HG03139 (cell line): ENCODE results near the gene PIGU.
"Not testable (repeated sequence)": the region's sequence is repeated elsewhere in the genome, so short reads cannot be mapped to it uniquely, and the experiment has no call there.

ENCODE experiments used
- ATAC-seq: cut with Tn5 transposase; IDR thresholded peaks from one replicate; pipeline ENCODE4 v1.9.1; 2021; ENCODE audit not compliant: unreplicated experiment

The PIGU gene, protein sequence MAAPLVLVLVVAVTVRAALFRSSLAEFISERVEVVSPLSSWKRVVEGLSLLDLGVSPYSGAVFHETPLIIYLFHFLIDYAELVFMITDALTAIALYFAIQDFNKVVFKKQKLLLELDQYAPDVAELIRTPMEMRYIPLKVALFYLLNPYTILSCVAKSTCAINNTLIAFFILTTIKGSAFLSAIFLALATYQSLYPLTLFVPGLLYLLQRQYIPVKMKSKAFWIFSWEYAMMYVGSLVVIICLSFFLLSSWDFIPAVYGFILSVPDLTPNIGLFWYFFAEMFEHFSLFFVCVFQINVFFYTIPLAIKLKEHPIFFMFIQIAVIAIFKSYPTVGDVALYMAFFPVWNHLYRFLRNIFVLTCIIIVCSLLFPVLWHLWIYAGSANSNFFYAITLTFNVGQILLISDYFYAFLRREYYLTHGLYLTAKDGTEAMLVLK

DNA sequence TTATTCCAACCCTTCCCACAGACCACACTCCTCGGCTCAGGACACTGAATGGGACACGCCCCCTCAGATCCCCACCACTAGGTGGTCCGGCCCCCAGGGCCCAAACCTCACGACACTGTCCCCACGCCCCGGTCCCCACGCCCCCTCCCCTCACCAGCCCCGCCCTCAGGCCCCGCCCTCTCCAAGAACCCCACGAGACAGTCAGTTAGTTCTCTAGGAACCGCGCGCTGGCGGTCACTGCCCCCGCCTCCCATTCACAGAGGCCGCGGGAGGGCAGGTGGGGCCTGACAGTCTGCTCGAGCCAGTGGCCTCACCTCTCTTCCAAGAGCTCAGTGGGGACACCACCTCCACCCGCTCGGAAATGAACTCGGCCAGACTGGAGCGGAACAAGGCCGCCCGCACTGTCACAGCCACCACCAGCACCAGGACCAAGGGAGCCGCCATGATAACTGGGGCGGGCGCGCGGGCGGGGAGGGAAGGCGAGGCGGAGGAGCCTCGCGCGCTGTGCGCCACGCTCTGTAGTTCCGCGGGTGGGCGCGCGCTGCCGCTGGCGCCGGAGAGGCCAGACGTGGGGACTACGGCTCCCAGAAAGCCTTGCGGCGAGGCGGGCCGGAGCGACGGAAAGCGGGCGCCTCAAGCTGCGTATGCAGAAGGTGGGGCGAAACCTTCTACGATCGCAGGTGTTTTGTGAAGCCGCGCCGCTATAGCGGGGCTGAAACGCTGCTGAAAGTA, at the start of gene PIGU:
Gene PIGU, minus strand, starts transcription at position 451 of the 732 bp plus-strand sequence. Its CDS starts 7 bp downstream, at position 444.
- ATAC-seq: peak; percentile 96

DNA sequence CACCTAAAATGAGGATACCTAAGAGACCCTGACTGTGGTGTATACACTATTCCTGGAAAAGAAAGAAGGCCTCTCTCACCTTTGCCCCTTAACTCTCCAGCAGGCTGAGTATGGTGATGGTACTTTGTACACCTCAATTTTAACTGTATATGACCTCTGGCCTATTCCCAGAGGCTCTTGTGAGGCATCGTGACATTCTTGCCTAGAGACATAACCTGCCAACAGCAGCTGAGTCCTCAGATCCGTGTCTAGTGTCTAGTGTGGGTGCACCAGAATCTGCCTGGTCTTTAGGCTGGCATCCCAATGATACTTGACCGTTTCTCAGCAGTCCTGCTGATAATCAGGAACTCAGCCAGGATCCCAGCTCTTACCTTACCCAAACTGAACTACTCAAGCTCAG, 47.3 kb upstream of the PIGU start:
- ATAC-seq: no peak

DNA sequence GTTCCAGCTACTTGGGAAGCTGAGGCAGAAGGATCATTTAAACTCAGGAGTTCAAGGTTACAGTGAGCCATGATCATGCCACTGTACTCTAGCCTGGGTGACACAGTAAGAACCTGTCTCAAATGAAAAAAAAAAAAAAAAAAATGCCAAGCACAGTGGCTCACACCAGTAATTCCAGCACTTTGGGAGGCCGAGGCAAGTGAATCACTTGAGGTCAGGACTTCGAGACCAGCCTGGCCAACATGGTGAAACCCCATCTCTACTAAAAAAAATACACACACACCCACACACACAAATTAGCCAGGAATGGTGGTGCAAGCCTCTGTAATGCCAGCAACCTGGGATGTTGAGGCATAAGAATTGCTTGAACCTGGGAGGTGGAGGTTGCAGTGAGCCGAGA, 45.7 kb upstream of the PIGU start:
- ATAC-seq: not testable (repeated sequence)

DNA sequence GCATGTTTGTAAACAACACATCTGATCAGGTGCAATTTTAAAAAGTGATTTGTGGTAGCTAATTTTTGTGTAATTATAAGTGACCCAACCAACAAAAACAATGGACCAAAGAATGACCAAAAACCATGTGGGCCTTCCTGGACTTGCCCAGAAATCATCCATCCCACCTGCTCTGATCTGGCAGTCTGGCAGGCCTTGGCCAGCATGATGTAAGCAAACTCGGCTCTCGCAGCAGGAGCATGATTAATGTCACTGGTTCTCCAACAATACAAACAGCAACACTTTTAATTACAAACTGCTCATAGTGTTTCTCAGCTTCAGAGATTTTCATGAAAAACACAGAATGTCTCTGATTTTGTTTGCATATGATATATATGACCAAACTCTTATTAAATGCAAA, 43.4 kb upstream of the PIGU start:
- no peak for ATAC-seq

DNA sequence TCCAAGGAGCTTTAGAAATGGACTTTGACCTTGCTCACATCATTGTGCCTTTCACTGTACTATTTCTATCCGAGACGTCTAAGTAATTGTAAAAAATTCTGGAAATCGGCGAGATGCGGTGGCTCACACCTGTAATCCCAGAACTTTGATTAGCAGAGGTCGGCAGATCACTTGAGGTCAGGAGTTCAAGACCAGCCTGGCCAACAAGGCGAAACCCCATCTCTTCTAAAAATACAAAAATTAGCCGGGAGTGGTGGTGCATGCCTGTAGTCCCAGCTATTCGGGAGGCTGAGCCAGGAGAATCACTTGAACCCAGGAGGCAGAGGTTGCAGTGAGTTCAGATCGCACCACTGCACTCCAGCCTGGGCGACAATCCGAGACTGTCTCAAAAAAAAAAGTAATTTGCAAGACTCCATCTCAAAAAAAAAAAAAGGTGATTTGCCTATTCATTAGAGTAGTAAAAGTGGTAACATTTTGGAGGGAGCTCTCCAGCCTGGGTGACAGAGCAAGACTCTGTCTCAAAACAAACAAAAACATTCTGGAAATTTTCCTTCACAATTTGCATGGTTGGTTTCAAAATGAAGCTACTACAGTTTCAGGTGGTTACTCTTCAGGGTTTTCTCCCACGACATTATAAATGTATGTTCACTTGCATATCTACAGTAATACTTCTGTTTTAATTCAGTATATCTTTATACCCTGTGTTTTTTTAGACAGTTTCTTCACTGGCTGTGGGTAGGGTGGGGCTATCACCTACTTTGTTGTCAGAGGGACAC, 42.5 kb upstream of the PIGU start:
- peak; percentile 84 for ATAC-seq

DNA sequence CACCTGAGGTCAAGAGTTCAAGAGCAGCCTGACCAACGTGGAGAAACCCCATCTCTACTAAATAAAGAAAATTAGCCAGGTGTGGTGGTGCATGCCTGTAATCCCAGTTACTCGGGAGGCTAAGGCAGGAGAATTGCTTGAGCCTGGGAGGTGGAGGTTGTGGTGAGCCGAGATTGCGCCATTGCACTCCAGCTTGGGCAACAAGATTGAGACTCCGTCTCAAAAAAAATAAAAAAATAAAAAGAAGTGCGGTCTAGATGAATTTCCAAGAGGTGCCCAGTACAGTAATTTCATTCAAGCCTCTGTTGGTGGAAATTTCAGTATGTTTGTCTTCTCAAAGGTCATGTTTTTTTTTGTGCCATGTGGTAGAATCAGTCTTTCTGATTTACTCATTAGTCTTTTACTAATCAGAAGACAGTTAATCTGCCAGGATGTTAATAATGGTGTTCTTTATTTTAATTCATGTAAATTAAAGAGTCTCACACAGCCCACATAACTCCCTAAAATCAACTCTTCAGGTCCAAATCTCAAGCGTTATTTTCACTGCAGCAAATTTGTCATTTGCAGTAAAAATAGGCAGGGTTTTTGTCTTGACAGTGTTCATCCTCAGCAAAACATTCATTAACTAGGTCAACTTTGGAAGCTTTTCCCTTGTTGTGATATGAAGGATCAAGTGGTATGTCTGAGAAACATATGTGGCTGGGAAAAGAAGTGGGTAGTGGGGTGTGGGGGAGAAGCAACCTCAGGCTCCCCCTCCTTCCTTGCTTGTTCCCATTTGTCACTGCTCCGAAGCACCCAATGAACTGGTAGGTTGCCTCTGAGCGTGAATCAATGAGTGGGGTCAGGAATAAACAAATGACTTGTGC, 40.6 kb upstream of the PIGU start:
- no peak for ATAC-seq

DNA sequence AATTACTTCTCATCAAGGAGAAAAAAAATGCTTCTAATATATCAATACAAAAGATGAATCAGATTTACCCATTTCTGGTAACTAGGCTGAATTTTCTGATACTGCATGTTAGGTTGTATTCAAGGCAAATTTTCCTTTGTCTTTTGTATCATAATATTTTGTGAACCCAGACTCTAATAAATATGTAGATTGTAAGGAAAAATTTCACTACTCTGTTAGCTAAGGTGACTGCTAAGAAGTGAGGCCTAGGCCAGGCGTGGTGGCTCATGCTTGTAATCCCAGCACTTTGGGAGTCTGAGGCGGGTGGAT, 40.0 kb upstream of the PIGU start:
- no peak for ATAC-seq

DNA sequence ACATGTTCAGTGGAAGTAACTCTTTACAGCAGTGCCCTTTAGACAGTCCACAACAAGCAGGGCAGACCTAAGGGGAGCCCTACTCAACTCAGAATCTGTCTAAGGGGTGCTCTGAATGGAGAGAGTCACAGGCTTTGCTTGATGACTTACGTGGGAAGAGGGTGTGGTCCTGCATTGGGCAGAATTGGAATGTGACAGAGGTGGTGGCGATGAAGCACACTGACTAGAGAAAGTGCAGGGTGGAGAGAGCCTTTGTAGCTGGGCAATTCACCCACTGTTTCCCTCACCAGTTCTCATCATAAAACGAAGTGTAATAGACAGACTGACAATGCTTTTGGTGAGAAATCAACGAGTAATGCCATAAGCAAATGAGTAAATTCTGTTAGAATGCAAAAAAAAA, 38.5 kb upstream of the PIGU start:
- no peak for ATAC-seq

DNA sequence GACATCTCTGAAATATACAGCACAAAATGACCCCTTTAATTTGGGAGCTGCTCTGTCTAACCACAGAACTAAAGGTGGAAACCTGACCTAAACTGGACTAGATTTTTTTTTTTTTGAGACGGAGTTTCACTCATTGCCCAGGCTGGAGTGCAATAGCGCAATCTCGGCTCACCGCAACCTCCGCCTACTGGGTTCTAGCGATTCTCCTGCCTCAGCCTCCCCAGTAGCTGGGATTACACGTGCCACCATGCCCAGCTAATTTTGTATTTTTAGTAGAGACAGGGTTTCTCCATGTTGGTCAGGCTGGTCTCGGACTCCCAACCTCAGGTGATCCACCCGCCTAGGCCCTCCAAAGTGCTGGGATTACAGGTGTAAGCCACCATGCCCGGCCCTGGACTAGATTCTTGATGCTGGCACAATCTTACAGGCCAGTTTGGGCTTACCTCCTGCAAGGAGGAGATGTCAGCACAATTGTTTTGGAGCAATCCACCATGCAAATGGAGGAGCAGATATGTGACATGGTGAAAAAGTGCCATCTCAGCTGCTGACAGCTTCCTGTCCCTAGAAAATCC, 37.1 kb upstream of the PIGU start:
- not testable (repeated sequence) for ATAC-seq

DNA sequence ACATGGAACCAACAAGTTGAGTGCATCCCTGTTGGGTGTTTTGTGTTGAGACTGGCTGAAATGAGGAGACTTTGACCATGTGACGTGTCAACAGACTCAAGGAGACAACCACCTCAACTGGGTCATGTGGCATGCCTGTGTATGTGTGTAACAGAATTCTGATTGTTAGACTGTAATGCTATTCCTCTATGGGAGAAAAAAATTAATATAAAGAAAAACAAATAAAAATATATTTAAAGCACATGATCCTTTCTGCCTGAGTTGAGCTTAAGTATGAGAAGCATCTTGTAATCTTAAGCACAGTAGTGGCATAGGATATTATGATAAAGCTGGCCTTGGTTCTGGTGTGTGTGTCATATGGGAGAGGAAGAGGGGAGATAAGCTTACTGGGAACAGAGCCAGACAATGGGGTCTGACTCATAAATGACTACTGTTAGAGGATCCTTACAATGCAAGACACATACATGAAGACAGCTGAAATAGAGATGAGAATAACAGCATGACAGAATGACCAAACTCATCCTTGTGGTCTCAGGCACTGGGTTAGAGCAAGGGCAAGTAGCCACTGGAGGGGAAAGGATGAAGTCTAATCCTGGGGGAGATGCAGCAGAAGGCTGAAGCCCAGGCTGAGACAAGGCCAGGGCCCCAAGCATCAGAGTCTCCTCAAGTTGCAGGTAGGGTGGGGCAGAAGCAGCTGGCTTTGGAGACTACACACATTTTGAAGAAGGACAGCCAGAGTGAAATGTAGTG, 36.5 kb upstream of the PIGU start:
- no peak for ATAC-seq

DNA sequence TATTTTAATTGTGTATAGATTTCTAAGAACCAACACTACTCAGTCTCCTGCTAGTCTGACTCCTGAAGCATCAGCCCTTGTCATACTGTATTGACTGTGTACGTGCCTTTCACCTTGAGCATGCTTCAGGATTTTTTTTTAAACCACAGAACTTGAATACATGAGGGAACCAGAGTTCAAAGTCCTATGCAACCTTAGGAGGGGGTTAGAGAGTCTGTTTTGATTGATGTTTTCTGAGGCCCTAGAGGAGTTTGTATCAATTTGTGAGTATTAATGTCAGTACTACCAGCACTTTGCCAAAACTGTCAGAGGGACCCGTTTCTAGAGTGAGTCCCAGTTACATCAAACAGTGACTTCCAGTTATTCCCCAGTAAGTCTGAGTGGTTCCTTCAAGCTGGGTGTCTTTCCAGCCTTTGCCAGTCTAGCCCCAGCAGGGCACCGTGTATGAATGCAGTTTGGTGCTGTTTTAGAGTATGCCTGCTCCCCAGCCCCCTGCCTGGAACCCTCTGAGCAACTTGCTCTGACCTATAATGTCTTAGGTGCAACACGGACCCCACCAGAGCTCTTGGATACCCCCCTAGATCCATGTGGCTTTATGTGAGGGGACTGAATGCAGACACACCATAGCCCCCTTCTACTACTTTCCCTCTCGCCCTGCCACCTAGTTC, 35.8 kb upstream of the PIGU start:
- ATAC-seq: no peak

DNA sequence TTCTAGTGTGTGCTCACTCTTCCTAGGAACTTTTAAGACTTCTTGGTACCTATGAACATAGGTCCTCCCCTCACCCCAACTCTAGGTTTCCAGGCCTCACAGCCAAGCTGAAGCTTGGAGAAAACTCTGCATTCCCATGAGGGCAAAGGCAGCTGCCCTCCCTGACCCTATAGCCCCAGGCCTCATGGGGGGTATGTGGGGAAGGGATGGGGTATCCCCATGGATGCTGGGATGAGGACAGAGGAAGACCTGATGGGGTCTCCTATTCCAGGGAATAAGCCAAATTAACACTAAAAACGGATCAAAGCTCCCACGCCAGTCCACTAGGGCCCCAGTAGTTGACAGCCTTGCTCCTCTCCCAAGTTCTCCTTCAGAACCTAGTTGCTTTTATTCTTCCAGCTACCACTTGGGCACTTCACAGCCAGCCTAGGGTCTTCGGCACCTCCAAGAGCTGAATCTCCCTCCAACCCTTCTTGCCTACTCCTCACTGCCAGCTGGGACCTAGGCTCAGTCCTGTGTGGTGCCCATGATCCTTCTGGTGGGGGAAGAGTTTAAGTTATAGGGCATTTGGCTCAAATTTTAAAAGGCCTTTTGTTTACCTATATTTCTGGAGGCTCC, 35.0 kb upstream of the PIGU start:
- no peak for ATAC-seq

DNA sequence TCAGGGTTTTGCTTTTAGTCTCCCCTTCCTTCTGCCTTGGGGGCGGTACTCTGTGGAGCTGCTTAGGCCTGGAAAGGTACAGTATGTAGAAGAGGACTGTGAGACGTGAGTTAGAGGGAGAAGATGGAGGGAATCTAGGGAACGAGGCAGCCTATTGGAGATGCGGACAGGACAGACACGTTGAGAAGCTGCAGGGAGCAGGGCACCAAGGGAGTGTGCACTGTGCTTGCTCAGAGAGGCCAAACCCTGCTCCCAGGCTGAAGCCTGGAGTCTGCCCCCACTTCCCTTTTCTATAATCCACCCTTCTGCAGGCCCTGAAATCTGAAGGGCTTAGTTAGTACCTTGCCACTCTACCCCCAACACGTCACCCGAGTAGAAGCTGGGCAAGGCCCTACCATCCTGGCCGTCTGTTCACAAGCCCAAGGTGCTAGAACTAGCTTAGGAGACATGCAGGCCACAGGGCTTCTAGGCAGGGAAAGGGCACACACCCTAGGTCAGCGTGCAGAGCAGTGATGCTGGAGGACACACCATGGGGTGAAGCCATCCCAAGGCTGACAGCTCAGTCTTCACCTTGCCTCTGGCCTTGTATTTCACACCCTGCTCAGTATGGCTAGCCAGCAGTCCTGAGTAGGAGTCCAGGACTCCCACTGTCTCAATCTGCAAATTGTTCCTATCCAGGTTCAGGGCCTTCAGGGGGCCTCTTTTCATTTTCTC, 34.1 kb upstream of the PIGU start:
- ATAC-seq: no peak

DNA sequence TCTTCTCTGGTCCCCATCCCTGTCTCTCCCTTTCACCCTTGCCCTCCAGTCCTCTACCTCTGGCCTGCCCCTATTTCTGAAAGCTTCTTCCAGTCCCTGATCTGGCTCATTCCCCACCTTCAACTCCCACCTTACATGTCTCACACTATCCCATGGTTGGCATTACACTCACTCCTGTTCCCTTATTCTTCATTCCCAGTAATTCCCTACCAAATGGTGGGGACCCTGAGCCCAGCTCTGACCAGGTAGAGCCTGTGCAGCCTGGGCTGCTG, 33.6 kb upstream of the PIGU start:
- ATAC-seq: no peak

DNA sequence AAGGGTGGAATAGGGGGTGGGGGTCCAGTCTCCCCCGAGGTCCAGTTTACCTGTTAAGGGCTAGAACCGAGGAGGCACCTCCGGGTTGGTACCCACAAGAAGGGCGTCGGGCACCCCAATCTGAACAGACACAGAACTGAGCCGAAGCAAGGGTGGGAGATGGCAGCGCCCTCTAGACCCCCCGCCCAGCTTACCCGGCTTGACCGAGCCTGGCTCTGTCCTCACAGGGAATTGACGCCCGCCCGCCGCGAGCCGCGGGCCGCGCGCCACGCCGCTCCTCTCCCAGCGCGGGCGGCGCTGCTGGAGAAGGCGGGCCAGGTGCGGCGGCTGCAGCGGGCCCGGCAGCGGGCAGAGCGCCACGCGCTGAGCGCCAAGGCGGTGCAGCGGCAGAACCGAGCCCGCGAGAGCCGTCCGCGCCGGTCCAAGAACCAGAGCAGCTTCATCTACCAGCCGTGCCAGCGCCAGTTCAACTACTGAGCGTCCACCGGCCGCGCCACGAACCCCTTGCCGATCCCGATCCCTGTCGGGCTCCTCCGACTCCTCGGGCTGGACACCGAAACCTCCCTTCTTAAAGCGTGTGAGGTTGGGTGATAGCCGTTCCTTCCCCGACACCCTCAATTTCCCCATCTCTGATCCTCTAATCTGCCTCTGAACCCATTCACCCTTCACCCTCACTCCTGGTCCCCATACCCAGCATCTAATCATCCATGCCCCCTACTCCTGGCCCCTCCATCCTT, 33.1 kb upstream of the PIGU start:
- peak; percentile 36 for ATAC-seq

DNA sequence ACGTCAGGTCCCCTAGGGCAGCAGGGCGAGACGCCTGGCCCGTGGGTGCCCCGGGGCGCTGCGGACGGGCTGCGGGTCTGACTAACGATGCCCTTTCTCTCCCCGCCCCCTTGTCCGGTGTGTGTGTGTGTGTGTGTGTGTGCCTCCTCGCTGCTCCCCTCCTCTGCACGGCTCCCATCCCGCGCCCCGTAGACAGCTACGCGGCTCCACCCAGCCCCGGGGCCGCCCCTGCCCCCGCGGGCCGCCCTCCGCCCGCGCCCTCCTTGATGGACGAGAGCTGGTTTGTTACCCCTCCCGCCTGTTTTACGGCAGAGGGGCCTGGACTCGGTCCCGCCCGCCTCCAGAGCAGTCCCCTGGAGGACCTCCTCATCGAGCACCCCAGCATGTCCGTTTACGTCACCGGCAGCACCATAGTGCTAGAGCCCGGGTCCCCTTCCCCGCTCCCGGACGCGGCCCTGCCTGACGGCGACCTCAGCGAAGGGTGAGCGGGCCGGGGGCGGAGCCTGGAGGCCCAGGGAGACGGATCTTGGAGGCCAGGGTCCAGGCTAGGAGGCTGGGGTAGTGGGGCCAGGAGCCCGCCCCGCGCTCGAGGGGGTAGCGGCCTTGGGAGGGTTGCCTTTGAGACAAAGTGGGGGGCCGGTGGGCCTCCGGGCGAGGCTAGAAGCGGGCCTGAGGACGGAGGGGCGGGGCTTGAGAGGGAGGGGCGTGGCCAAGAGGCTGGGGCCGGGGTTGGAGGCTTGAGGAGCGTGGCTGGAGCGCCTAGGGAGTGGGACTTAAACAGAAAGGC, 32.3 kb upstream of the PIGU start:
- ATAC-seq: peak; percentile 41

DNA sequence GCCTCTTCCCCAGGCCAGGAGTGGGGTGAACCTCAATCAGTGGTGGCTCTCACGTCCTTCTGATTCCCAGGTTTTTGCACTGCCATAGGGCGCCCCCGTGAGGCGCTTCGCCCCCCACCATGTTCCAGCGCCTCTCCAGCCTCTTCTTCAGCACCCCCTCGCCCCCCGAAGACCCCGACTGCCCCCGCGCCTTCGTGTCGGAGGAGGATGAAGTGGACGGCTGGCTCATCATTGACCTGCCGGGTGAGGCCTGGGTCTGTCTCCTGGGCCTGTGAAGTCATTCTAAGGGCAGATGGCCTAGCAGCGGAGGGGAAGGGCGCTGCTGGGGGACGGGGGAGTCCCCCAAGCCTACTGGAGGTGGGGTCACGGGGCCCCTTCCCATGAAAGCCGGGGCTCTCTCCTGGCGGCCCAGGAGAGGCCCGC, 31.7 kb upstream of the PIGU start:
- ATAC-seq: no peak
